Measurements from ENCODE around the gene MSRB1. TPM values are rescaled to one million over a fixed set of nuclear protein-coding genes. Genes with fewer than 3 reads are reported as not detected.

Gene MSRB1
- total RNA-seq, 1 experiment from 2014 or later = 26.4 TPM

GRCh38 chr16:1983544-1984346 lies 40.7 kb upstream of the MSRB1 start, which contains the start of gene GFER (continued):
- TF ChIP-seq ARID4B (CRISPR knock-in tag; IDR thresholded peaks at IDR 0.05; ENCODE audit: borderline replicate concordance) = peak; percentile 45
- no peak for TF ChIP-seq GTF2I (CRISPR knock-in tag; conservative IDR thresholded peaks at IDR 0.05)
- no peak for TF ChIP-seq GRHL2 (CRISPR knock-in tag; IDR thresholded peaks at IDR 0.05; ENCODE audit: insufficient replicate concordance, severe bottlenecking)
- peak; percentile 69 for TF ChIP-seq FOXP1 (CRISPR knock-in tag; IDR thresholded peaks at IDR 0.05; ENCODE audit: borderline replicate concordance)
- no peak for TF ChIP-seq AFF4 (CRISPR knock-in tag; IDR thresholded peaks at IDR 0.05; ENCODE audit: borderline replicate concordance)
- TF ChIP-seq FOXP4 (CRISPR knock-in tag; IDR thresholded peaks at IDR 0.05) = peak; percentile 24; the same call in 1 of the 2 replicates
- no peak; the same call in 1 of the 2 replicates for TF ChIP-seq ZBTB21 (CRISPR knock-in tag; IDR thresholded peaks at IDR 0.05; ENCODE audit: borderline replicate concordance)
- TF ChIP-seq TCF7 (CRISPR knock-in tag; IDR thresholded peaks at IDR 0.05; ENCODE audit: low read depth) = no peak; the same call in 1 of the 2 replicates
- TF ChIP-seq ZNF232 (CRISPR knock-in tag; IDR thresholded peaks at IDR 0.05) = peak; percentile 88
- no peak for TF ChIP-seq ATF6 (CRISPR knock-in tag; IDR thresholded peaks at IDR 0.05)
- TF ChIP-seq CDX4 (CRISPR knock-in tag; IDR thresholded peaks at IDR 0.05; ENCODE audit: borderline replicate concordance) = no peak; the same call in 1 of the 2 replicates
- TF ChIP-seq MXD4 (CRISPR knock-in tag; IDR thresholded peaks at IDR 0.05; ENCODE audit: borderline replicate concordance) = no peak
- TF ChIP-seq PRDM15 (CRISPR knock-in tag; IDR thresholded peaks at IDR 0.05) = no peak
- TF ChIP-seq ZNF512 (CRISPR knock-in tag; IDR thresholded peaks at IDR 0.05; ENCODE audit: borderline replicate concordance) = no peak
- TF ChIP-seq NR2C2 (CRISPR knock-in tag; IDR thresholded peaks at IDR 0.05) = peak; percentile 84
- TF ChIP-seq ETV6 (CRISPR knock-in tag; IDR thresholded peaks at IDR 0.05) = 0 out of 2 replicates have a peak, but pooled peaks have one; percentile 20
- TF ChIP-seq RELA (CRISPR knock-in tag; IDR thresholded peaks at IDR 0.05; ENCODE audit: borderline replicate concordance) = no peak; the same call in 1 of the 2 replicates
- peak; percentile 87; the same call in 1 of the 2 replicates for TF ChIP-seq PRRX2 (CRISPR knock-in tag; IDR thresholded peaks at IDR 0.05)

Measured in WTC11 (cell line).